DMS79 (cell line): ENCODE measurements around the gene CELA2A.
"Not testable (repeated sequence)": the region's sequence is repeated elsewhere in the genome, so short reads cannot be mapped to it uniquely, and the experiment has no call there.

ENCODE experiments used
- DNase-seq: peaks from one replicate; lab custom pipeline; 2025; lab: John Stamatoyannopoulos, UW

Gene CELA2A

DNA sequence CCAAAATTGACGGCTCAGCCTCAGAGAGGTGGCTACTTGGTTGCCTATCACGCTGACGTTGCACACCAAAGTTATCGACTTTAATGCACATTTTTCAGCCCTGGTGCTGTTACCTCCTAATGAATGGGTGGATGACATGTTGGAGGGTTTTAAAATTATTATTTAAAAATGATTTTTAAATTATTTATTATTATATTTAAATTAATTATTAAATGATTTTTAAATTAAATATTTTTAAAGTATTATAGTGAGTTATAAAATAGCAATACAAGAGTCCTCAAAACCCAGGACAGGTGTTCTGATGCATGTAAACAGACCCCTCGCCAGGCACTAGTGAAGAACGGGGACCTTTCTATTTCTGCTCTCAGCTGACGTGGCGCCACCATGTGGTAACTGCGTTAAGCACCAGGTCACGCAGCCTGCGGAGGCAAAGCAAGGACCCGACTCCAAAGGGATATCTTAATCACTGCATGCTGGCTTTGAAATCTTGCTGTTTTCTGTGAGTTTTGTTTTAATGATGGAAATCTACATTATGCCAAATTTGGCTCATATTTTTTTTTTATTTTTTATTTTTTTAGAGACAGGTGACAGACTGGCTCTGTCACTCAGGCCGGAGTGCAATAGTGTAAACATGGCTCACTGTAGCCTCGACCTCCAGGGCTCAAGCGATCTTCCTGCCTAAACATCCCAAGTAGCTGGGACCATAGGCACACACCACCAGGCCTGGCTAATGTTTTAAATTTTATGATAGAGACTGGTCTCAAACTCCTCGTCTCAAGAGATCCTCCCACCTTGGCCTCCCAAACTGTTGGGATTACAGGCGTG lies 44.9 kb downstream of the CELA2A start:
- peak; percentile 6 for DNase-seq

- no peak for DNase-seq
These were observed 47.9 kb downstream of the CELA2A start for GRCh38 chr1:15504436-15504835.

- DNase-seq = no peak
These were observed 50.3 kb downstream of the CELA2A start for GRCh38 chr1:15506831-15507230.

DNA sequence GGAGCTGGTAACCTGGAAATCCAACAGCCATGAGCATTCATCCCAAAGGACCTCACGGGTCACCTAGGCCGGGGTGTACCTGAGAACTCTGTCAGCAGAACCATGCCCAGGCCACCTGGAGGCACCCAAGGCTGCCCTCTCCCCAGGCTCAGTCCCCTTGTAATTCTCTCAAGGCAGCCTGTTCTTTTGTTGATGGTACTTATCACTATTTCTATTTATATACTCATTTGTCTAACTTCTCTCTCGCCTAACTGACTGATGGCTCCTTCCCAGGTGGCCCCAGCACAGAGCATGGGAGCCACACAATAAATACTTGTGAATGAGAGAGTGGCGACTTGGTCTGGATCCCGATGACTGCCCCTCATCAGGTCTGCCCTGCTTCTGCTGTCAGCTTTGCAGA lies 50.7 kb downstream of the CELA2A start:
- no peak for DNase-seq

DNA sequence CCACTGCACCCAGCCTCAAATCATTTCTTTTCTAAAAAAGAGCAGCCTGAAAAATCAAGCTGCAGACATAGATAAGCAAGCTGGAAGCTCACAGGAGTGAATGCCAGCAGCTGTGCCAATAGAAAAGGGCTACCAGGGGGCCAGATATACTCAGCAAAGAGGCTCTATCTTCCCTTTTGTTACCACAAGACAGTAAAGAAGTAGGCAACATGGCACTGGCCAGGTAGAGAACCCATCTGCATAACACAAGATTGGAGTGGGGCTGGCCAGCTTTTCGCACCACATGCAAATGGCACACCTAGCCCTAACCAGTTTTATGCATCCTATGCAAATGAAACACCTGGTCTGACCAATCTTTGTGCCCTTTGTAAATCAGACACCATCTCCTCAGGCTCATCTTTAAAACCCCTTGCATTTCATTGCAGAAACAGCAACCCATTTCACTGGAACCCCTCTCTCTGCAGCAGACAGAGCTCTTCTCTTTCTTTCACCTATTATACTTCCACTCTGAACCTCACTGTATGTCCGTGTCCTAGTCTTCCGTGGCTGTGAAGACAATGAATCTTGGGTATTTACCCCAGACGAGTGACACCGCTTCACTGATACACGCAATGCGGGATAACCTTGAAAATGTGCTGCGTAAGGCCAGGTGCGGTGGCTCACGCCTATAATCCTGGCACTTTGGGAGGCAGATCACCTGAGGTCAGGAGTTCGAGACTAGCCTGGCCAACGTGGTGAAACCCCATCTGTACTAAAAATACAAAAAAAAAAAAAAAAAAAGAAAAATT lies 52.4 kb downstream of the CELA2A start:
- no peak for DNase-seq

- no peak for DNase-seq
These were observed 53.1 kb downstream of the CELA2A start for GRCh38 chr1:15509586-15509985.

- no peak for DNase-seq
These were observed 54.3 kb downstream of the CELA2A start for GRCh38 chr1:15510611-15511405.

- no peak for DNase-seq
These were observed 56.7 kb downstream of the CELA2A start for GRCh38 chr1:15513192-15513591.

GRCh38 chr1:15513919-15514318 lies 57.4 kb downstream of the CELA2A start:
- DNase-seq = no peak

- DNase-seq = not testable (repeated sequence)
These were observed 58.0 kb downstream of the CELA2A start for GRCh38 chr1:15514557-15514956.

GRCh38 chr1:15515022-15515663 lies 58.6 kb downstream of the CELA2A start:
- DNase-seq = no peak

DNA sequence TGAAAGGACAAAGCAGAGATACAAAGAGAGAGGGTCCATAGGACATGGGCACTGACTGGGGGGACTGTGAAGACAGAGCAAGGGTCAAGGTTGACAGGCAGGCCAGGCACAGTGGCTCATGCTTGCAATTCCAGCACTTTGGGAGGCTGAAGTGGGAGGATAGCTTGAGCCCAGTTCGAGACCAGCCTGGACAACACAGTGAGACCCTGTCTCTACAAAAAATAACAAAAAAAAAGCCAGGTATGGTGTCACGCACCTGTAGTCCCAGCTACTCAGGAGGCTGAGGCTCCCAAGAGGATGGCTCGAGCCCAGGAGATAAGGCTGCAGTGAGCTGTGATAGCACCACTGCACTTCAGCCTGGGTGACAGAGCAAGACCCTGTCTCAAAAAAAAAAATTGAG lies 63.1 kb downstream of the CELA2A start:
- DNase-seq = no peak

GRCh38 chr1:15521206-15521906 lies 64.8 kb downstream of the CELA2A start:
- not testable (repeated sequence) for DNase-seq
